NCI-H446 (cell line): ENCODE measurements around the gene GPATCH11.

Experiments used
- DNase-seq, 2 experiments: peaks; one replicate each; lab custom pipeline; 2025; lab: John Stamatoyannopoulos, UW

Gene GPATCH11

DNA sequence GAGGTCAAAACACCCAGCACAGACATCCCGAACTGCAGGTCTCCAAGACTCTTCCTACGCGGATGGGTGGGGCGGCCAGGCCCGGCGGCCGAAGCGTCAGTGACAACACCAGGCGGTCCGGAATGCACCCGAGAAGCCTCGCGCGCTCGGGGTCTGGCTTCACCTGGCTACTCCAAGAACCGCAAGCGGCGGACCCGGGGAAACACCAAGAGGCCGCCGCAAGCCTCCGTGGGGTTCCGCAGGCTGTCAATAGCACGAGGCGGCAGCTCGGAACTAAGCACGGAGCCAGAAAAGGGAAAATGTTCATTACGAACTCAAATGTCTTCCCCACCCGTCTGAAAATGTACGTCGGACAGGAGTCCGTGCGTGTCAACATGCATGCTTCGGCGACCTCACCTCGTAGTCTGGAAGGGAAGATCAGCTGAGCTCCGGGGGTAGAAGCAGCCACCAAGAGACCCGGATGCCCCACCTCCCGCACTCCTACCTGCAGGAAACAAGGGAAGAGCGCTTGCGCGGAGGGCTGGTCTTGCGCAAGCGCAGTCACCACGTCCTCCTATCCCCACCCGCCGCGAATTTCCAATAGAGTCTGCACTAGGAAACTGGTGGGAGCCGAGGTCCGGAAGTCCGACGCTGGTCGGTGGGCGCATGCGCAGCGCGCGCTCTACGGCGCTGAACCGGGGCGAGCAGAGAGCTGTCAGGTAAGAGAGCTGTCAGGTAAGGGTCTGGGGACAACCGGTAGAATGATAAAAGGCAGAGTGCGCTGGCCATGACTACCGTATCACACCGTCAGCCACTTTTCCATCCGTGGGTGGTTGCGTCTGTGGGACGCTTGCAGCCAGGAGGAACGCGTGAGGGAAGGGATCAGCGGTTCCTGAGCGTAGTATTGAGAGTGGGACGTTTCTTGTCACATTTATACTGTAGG, at the start of gene GPATCH11, which contains the start of gene HEATR5B:
GPATCH11 (plus strand) TSS at position 646 of the 922 bp plus-strand sequence. CDS start 3,864 bp downstream, outside the sequence.
HEATR5B (minus strand) TSS at position 500 of the 922 bp plus-strand sequence. CDS start 958 bp downstream, outside the sequence.
- DNase-seq = peak; percentile 81 to 96

DNA sequence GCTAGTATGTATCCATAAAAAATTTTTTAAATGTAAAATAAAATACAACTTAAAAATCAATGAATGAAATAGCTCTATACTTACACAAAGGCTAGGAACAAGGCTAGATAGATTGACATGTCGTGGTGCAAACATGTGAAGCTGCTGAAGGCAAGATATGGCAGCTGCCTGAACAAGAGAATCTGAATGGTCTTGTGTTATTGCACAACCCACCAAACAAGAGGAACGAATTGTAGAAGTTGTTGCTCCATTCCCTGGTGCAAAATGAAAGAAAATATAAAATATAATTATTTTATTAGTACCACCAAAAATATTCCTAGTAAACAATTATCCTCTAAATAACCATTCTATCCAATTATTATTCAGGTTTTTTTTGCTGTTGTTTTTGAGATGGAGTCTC, 46.5 kb upstream of the GPATCH11 start:
- DNase-seq = no peak

DNA sequence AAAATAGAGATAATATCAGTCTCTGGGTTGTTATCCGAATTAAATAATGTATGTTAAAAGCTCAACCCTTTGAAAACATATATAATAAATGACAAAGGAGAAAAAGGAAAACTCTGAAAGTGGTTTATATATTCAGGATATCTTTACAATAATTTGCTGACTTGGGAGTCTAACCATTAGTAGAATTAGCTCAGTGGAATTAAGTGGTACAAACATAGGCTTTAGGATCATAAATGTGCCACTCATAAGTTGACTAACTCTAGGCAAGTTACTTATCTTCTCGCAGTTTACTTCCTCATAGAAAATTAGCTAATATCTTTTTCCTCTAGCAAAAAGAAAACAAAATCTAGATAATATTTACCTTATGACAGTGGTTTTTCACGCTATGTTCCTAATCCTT, 44.7 kb upstream of the GPATCH11 start:
- DNase-seq = no peak

DNA sequence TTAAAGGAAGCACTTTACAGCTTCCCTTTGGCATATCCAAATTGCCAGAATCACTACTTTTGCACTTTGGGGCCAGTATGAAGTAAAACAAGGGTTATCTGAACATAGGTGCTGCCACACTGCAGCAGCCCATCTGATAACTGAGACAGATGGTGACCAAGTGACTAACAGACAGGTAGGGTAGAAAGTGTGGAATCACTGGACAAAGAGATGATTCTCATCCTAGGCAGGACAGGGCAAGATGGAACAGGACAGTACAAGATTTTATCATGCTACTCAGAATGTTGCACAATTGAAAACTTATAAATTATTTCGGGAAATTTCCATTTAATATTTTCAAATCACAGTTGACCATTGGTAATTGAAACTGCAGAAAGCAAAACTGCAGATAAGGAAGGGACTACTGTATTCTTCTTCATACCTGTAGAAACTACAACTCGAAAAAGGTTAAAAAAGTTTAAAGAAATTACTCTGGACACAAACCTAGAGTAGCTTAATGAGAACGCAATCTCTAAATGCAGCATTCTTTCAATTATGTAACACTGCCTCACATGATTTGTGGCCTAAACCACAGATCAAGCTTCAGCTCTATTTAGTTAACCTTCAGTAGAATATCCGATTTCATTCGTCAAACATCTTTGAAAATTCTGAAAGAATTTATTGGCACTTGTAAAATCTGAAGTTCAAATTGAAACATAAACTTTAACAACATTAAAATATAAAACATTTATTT, 31.6 kb upstream of the GPATCH11 start:
- DNase-seq = no peak

DNA sequence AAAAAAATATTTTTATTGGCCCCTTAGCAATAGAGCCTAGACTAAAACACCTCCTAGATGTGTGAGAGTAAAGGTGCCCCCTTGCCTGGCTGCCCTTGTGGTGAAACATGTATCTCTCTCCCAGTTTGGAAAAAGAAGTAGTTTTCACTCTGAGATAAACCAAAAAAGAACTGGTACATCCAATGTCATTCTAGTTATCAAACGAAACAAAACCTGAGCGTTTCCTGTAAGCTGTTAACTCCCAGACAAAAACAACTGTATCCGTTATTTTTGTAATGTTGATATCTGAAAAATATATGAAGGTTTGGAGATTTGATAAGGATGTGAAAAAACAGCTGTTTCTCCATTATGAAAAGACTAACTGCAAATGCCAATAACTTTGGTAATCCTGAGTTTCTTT, 24.5 kb upstream of the GPATCH11 start:
- no peak for DNase-seq

DNA sequence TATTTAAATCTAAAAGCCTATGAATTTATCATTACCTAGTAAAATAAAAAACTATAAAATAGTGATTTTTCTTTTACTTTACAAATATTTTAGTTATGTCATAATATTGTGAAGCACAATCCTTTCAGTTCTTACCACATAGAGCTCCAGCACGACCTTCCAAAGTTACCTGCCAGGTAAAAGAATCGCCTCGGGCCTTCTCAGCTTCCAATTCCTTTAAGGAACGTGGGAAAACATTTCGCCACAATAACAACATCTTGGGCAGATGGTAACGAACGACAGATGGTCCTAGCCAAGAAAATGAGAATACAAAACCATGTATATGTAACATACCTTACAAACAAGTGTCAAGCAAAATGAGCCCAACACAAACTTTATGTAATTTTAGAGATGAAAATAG, 23.9 kb upstream of the GPATCH11 start:
- DNase-seq = no peak

DNA sequence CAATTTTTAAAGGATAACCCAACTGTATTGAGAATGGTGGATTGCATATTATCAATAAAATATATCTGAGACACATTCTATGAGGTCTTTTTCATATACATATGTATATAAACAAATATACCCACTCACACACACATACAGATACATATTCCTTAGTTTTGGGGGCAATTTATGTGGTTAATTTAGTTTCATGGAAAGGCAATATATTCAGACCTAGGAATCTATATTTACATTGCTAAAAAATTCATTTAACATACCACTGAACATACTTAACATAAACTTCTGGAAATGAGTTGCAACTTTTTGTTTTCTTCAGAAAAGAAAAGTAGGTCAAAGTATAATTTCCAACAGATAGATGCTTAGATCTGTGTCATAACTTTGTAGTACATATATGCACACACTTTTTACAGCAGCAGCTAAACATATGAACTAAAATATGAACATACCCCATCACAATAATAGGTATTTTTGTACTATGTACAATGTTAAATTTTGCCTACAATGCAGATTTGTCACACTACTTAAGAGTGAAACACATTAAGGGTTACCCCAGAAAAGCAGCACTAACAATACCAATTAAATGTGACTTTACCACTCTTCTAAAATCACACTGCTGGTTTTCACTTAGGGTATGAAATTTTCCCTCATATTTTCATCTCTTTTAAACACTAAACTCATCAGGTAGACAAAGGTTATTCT, 23.2 kb upstream of the GPATCH11 start:
- no peak for DNase-seq

DNA sequence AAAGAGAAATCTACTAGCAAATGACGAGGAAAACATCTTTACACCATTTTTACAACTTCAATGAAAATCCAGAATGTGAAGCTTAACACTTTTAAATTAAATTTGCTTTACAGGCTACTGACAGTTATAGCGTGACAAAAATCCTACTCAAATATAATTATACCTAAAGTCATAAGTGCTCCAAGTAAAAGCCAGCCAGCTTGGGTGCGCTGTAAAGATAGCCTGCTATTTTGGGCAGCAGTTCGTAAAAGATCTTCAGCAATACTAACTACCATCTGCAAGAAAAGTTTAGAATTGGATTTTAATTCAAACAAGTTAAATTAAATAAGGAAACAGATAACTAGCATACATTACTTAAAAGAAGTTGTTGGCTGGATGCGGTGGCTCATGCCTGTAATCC, 22.5 kb upstream of the GPATCH11 start:
- DNase-seq = no peak

DNA sequence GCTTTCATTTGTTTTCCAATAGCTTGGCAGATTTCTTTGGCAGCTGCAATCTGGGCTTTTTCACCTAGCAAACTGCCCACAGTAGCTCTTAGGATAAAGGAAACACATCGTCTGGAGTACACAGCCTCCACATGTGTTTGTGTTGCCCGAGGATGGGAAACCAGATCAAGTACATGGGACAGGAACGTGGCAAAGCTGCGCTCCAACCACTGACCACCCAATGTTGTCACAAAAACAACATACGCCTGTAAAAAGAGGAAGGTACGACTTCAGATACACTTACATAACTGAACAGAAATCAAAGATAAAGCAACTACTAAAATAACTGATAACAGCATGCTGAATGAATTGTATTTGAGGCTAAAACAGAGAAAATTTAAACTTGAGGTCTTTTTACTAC, 15.6 kb upstream of the GPATCH11 start:
- no peak for DNase-seq

DNA sequence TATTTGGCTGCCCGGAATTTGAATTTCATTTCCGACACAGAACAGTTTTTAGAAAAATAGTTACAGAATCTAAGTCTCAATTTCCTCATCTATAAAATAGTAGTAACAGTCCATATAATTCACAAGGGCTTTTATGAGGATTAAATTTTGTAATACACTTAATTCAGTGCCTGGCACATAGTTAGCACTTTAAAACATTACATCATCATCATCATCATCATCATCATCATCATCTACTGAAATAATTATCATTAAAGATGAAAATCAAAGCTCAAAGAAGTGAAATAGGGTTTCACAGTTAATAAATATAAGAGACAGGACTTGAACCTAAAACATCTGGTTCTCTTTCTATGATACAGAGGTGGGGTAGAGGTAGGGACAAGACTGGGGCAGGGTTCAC, 13.4 kb upstream of the GPATCH11 start:
- DNase-seq = no peak

DNA sequence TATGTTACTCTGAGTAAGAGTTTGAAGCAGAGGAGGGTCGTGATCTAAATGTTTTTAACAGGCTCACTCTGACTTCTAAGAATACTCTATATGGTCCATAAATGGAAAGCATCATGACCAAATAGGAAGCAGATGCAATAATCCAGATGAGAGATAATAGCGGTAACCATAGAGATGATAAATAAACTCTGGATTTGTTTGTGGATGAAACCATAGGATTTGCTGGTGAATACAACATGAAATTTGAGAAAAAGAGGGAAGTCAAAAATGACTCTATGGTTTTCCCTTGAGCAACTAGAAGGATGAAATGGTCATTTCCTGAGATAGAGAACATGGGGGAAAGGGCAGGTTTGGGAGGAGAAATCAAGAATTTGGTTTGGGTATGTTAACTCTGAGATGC, 4.1 kb upstream of the GPATCH11 start:
- no peak for DNase-seq

DNA sequence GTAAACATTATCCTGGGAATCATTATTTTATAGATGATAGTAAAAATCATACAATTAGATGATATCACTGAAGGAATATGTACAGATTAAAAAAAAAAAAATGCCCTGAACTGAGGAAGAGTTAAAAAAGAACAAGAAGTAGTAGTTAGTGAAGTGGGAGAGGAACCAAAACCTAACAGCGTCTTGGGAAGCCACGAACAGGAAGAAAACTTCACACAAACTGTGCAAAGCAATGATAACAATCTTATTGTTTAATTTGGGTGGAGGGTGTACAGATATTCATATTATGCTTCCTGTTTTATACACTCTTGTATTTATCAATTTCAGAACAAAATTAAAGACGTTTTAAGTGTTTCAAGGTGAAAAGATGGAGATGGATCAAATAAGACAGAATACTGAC, 3.6 kb upstream of the GPATCH11 start:
- no peak for DNase-seq

DNA sequence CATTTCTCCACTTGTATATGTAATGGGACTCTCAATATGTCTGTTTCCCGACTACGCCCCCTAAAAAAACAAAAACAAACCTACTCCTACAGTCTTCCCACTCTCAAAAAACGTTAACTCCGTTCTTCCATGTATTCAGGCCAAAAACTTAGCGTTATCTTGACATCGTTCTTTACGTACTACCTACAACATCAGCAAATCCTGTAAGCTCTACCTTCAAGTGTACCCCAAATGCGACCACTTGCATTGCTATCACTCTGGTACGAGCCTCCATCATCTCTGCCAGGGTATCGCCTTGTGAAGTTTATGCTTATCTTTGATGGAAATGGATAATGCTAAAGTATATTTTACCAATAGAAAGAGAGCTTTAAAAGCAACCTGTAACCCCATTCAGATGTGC, 479 bp downstream of the GPATCH11 start:
- DNase-seq = no peak

DNA sequence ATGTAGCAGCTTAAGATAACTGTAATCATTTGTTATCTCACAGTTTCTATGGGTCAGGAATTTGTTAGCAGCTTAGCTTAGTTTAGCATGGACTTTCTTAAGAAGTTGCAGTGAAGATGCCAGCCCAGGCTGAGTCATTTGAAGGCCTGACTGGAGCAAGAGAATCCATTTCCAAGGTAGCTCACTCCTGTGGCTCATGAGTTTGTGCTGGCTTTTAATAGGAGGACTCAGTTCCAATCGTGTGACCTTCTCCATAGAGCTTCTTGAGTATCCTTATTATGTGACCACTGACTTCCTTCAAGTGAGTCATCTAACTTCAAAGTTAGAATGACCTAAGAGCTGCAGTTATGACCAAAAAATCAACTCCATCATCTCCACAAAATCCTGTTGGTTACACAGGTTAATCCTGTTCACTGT, 1.4 kb downstream of the GPATCH11 start:
- no peak for DNase-seq

DNA sequence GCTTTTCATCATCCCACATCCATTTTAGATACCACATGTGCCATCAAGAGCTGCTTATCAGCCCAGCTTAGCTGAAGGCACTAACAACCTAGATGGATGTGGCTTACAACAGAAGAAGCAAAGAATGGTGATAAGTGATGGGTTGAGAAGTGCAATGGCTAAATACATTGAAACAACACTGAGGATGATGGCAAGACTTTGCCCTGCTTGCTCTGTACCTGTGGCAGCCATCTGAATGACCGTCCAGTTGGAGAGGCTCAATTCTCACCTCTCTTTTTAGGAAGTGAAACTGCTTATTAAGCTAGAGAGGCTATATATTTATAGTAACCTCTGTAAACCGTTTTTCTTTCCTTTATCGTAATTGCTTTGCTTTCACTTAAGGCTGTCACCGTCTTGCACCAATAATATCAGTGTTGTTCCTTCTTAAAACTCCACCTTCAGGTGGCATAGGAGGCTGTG, 5.7 kb downstream of the GPATCH11 start:
- no peak for DNase-seq

DNA sequence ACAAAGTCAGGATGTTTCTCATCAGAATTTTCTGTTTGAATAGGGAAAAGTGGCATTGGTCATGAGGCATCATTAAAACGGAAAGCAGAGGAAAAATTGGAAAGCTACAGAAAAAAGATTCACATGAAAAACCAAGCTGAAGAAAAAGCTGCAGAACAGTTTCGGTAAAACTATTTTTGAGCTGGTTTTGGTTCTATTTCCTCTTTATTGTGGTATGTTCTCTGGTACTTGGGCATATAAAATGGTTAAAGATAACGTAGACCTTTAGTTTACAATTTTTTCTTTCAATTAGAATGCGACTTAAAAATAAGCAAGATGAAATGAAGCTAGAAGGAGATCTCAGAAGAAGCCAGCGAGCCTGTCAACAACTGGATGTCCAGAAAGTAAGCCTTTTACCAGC, 7.6 kb downstream of the GPATCH11 start:
- DNase-seq = no peak

DNA sequence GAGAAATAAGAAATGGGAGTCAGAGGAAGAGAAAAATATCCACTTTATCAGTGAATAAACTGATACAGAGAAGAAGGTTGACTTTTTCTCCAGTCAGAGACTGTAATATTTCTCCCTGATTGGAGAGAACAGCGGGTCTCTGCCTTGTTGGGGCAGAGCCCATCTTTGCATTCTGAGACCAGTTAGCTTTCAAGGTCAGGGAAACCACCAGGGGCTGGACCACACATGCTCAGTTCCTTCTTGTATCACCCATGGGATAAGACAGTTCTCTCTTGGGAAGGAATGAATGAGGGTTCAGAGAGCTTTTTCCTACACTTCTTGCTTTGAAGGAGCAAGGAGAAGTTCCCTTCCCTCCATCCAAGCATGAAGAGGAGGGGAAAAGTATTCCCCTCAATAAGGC, 12.2 kb downstream of the GPATCH11 start:
- DNase-seq = no peak

DNA sequence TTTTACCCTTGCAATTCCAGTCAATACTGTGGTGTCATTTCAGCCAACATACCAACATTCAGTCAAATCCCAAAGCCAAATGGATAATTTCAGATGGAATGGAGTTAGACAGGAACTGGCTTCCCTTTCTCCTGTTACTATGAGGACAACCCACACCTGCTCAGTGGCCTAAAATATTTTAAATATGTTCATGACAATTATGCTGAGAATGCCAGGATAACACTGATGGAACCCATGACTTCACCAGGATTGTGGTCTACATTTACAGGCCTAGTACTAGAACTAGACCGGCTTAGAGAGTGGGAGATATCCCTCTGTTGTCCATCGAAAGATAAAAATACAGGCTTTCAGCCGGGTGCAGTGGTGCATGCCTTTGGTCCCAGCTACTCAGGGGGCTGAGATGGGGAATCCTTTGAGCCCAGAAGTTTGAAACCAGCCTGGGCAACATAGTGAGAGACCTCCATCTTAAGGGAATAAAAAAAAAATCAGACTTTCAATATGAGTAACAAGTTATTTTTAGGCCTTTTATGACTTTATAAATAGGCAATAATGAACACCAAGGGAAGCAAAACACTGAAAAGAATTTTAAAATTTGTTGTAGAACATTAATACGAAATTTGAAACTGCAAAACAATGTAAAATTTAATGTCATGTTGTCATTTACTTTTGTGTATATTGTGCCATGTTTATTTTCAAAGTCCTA, 14.2 kb downstream of the GPATCH11 start:
- no peak for DNase-seq

DNA sequence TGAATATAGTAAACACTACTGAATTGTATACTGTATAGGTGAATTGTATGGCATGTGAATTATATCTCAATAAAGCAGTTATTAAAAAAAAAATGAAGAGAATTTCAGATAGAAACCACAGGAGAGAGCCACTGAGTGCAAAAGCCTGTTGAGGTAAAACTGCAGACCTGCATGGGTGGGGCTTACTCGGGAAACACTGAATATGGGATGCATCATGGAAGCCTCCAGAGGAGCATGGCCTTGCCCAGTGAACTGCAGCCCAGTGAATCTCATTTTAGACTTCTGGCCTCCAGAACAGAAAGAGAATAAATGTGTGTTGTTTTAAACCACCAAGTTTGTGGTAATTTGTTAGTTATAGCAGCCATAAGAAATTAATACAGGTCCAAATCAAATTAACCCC, 15.7 kb downstream of the GPATCH11 start:
- no peak for DNase-seq

DNA sequence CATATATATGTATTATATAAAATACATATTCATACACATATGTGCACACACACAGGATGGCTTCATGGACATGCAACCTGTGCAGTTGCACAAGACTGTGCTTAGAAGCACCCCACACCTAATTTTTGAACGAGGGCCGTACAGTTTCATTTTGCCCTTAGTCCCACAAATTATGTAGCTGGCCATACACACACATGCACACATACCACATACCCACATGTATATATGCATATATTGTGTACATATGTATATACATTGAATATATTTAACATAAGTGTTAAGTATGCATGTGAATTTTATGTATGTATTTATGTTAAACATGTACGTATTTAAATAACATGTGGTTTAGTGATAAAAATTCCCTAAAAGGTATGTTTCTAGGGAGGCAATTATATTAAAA, 18.3 kb downstream of the GPATCH11 start:
- DNase-seq = no peak

DNA sequence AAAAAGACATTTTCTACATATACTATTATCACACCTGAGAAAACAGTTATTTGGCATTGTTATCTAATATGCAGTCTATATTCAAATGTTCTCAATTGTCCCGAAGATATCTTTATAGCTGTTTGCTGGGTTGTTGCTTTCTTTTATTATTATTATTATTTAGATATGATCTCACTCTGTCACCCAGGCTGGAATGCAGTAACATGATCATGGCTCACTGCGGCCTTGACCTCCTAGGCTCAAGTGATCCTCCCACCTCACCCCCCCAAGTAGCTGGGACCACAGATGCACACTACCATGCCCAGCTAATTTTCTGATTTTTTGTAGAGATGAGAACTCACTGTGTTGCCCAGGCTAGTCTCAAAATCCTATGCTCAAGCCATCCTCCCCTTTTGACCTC, 19.9 kb downstream of the GPATCH11 start:
- DNase-seq = no peak

DNA sequence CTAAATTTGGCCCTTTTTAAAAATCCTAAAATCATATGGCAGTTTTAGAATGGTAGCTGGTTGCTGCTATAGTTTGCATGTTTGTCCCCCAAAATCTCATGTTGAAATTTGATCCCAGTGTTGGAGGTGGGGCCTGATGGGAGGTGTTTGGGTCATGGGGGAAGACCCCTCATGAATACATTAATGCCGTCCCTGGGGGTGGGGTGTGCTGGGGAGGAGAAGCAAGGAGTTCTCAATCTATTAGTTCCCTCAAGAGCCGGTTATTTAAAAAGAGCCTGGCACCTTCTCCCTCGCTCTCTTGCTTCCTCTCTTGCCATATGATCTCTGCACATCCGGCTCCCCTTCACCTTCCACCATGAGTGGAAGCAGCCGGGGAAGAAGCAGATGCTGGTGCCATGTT, 20.8 kb downstream of the GPATCH11 start:
- DNase-seq = no peak
